Right cardiac atrium (tissue), 5 donors: Measurements from ENCODE around the gene WDFY2. TPM values are rescaled to one million over a fixed set of nuclear protein-coding genes. Genes with fewer than 3 reads are reported as not detected.
A peak's percentile ranks its signal among the peaks of the same experiment; 100 is the strongest.

Experiments
- ATAC-seq, 2 donors: fragments of 200-7000 bp; cut with Tn5 transposase; one replicate each; pipeline versions ENCODE4 v1.8.0 to v1.9.1; 2020; ENCODE audit warnings: moderate library complexity in 2 of 2, mild to moderate bottlenecking in 1 of 2
- DNase-seq, 3 donors: peaks; one replicate each; pipeline ENCODE4 v3.0.0-alpha.2; 2020
- H3K27ac ChIP-seq: one replicate; pipeline ENCODE4 v1.5.1; 2013; ENCODE audit warnings: mild to moderate bottlenecking, low read length, control low read depth, moderate library complexity
- H3K27me3 ChIP-seq: one replicate; pipeline ENCODE4 v1.6.1; 2013; ENCODE audit not compliant: control insufficient read depth, insufficient read depth
- H3K4me1 ChIP-seq: one replicate; pipeline ENCODE4 v1.6.1; 2013; ENCODE audit warnings: low read length; ENCODE audit not compliant: control insufficient read depth, insufficient read depth
- H3K4me3 ChIP-seq: one replicate; pipeline ENCODE4 v1.5.1; 2013; ENCODE audit warnings: low read length, control low read depth
- H3K9me3 ChIP-seq: one replicate; pipeline ENCODE4 v1.6.1; 2013; ENCODE audit warnings: low read length; ENCODE audit not compliant: control insufficient read depth
- WGBS: extraction: QIAGEN DNeasy Blood & Tissue Kit; methylation state at CpG from one replicate; pipeline ENCODE4 v1.1.7; 2013; 5-methylcytosine and 5-hydroxymethylcytosine counted together
- intact Hi-C, 4 donors: fragments of 100-400 bp; cut with DNase I; formaldehyde crosslinking; loops; one replicate each; pipeline versions ENCODE4 v1.11.0 to v1.14.0; 2022 to 2023
- polyA plus RNA-seq: library from polyadenylated mRNA; stranded (reverse); fragments of 200-250 nt; gene quantifications from one replicate; pipeline ENCODE4 v1.2.3, GENCODE V29; 2013
- total RNA-seq, 4 donors: library from RNA; stranded (reverse); fragmentation: NEBNext Ultra II Directional; extraction: Animal tissue kit (Norgen Biotek cat#: 25700); gene quantifications; one replicate each; pipeline ENCODE4 v1.2.1, GENCODE V29; 2021
- donor health status: healthy with polysubstance abuse.
- donor health status: DM: no; HTN: yes; CAD: no.
- donor health status: DM: no; HTN: no; CAD: no.
- donor health status: DM: no; HTN: yes; CAD: no; lungs with severe emphysema.
- donor health status: DM: yes; HTN: yes; CAD: no.

The WDFY2 gene
- total and polyA plus RNA-seq, 5 donors = 2.6 to 7.9 (median 5.8) TPM

DNA sequence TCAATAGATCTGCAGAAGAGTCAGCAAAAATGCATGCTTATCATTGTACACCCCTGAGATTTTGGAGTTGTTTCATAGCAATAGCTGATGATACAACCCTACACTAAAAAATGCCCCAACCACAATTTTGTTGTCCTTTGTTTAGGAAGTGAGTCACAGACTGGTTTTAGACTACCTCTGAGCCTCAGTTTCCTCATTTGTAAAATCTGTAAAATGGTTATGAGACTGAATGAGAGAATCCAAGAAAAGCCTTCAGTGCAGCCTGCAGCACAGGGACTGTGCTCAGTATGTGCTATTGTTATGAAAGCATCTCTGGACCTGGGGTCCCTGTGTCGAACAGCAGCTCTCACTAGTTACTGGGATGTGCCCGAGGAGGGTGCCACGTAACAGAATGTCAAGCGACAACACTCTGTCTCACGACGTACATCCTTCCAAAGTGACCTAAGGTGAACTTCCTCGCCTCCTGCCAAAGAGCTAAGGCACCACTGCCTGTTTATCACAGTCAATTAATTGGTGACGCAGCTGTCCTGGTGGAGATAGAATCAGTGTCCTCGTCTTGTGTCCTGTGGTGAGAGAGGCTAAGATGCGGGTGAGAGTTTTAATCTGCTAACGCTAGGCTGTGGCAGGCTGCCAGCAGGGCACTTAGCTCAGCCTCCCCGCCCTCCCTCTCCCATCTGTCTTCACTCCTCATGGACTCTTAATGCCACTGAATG is 201.6 kb downstream of the WDFY2 start:
- H3K27me3 ChIP-seq = no peaks in the 10 kb centered on the region
- H3K4me1 ChIP-seq = peaks cover 16% of the 10 kb centered on the region
- intact Hi-C loops = loop anchor here in 1 of 4 donors (10.0 kb wide), 1 partner anchor 331 kb away; the partner anchor contains the start of gene INTS6
- ATAC-seq = peak; percentile 78 to 88
- H3K4me3 ChIP-seq = no peak overlapping the region
- peak; percentile 73 to 89 (median 81) for DNase-seq
- peak overlapping the region; percentile 85 for H3K27ac ChIP-seq
- no peaks in the 10 kb centered on the region for H3K9me3 ChIP-seq
- 11% methylated on average over 12 of the region's 12 CpGs for WGBS

DNA sequence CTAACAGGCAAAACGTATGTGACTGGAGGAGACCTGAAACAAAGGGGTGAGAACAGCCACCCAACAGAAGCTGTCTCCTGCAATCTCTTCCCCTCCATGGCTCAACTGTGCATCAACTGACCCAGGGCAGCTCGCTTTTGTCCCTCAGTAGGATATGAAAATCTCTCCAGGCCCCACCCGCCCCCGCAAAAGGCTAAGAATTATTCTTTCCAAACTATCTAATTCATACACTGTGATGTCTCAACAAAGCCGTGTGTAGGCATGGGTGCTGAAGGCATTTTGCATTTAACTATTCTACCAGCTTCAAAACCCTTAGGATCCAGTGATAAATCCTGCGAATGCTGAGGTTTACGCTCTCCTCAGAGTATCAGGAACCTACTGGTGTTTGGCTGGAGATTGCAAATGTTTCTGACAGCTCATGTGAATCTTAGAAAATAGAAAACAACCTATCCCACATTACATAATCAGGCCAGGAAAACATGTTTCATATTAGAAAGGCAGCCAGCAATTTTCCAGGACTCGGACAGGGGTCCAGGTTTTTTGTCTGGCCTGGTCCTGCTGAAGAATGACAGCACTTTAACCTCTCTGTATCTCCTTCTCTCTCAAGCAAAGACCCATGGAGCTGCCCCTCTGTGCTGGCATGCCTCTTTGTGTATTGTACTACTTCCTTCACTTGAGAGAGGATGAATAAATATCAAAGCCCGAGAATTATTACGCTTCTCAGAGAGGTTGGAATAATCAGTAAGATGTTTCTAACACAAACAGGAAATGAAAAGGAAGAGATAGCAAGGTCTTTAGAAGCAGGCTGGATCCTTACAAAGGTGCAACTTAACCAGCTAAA is 202.4 kb downstream of the WDFY2 start:
- no peak for DNase-seq
- Histone ChIP-seq H3K9me3 (no peaks in the 10 kb centered on the region), H3K27ac (peak overlapping the region; percentile 85), H3K4me3 (no peak overlapping the region), H3K27me3 (no peaks in the 10 kb centered on the region), H3K4me1 (peaks cover 16% of the 10 kb centered on the region)
- intact Hi-C loops = loop anchor here in 1 of 4 donors (10.0 kb wide), 1 partner anchor 332 kb away; the partner anchor contains the start of gene INTS6
- ATAC-seq = peak in 1 of 2 donors; percentile 9
- WGBS = 28% methylated on average over 10 of the region's 10 CpGs

DNA sequence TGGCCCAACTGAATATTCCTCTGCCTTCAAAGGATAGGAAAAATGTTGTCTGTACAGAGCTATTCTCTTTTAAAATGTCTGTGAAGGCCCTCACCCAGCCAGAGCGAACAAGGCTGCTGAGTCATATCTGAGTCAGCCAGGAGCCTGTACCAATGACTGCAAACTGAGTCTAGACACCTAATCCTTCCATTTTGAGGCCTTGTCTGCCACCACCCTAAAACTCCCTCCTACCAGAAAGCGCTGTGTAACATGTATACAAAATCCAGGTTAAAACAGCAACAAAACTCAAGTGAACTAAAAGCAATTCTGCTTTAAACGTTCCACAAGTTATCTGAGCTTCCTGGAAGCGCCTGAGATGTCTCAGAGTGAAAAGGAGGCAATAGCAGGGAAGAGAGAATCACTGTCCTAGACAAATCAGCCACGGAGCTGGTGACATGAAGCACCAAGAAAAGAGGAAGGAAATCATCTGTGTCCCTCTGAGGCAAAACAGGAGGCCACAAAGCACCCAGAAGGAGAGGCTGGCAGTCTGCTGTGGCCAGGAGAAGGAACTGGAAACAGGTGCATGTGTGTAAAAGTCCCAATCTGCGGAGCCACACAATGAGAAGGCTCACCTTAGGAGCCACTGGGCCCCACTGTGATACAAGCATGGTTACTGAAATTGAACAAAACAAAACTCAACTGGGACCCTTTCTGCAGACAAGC is 209.5 kb downstream of the WDFY2 start:
- Histone ChIP-seq H3K4me3 (no peak overlapping the region), H3K9me3 (no peaks in the 10 kb centered on the region), H3K4me1 (no peaks in the 10 kb centered on the region), H3K27me3 (no peaks in the 10 kb centered on the region), H3K27ac (no peak overlapping the region)
- WGBS = 75% methylated on average over 6 of the region's 6 CpGs
- intact Hi-C loops = no loop called here
- DNase-seq = peak in 1 of 3 donors; percentile 45
- ATAC-seq = no peak

DNA sequence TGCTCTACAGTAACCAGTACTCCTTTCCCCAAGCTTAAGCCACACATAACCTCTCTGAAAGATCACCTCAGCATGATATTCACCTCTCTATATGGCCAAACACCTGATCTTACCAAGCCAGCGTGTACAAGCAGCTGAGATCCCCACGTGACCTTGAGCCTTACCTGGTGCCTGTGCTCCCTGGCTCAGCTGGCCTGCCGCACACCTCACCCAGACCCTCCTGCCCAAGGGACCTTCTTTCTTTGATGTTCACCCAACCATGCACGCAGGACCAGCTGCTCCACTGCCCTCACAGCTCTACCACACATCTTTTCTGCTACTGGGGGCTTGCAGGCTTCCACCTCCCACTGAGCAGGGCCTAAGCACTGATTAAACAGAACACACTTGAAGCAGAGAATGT is 210.7 kb downstream of the WDFY2 start:
- 86% methylated on average over 4 of the region's 4 CpGs for WGBS

DNA sequence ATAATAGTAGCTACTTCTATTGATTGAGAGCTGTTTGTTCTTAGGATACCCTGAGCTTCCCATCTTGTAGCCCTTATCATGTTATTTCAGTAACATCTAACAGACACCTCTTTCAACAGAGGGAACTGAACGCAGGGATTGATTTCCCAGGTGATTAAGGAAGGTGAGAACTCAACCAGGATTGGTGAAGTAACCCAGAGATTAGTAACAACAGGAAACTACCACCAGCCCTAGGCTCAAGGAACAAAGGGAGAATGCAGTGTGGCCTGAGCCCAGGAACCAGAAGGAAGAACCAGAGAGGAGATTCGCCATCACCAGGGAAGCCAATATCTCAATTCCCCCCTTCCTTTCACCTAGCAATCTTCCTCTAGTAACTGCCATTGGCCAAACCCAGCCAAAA is 211.2 kb downstream of the WDFY2 start:
- Histone ChIP-seq H3K27me3 (no peaks in the 10 kb centered on the region), H3K4me1 (no peaks in the 10 kb centered on the region), H3K27ac (no peak overlapping the region), H3K9me3 (no peaks in the 10 kb centered on the region), H3K4me3 (no peak overlapping the region)
- ATAC-seq (no peak), DNase-seq (no peak)
- WGBS = 89% methylated on average over 2 of the region's 2 CpGs
- intact Hi-C loops = no loop called here

More for the DNA sequence above, 210.7 kb downstream of the WDFY2 start:
- Histone ChIP-seq H3K27ac (no peak overlapping the region), H3K9me3 (no peaks in the 10 kb centered on the region), H3K27me3 (no peaks in the 10 kb centered on the region), H3K4me1 (no peaks in the 10 kb centered on the region), H3K4me3 (no peak overlapping the region)
- ATAC-seq (no peak), DNase-seq (no peak)
- intact Hi-C loops = no loop called here

DNA sequence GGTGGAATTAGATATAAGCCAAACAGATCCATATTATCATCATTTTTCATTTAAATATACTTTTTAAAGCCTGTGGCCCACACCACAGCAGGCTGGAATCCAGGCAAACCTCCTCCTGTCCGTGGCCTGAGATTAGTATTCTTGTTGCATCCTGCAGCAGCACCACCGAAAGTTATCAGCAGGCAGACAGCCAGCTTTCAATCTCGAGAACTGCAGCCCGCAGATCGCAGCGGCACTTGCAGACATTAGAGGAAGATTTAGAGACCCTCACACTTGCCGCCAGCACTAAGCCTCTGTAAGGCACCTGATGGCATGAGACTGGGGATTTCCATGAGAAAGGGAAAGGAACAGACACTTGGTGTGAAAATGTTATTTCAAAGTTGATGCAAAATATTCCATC is 212.3 kb downstream of the WDFY2 start:
- peaks cover under 1% of the 10 kb centered on the region for H3K4me1 ChIP-seq
- H3K9me3 ChIP-seq = no peaks in the 10 kb centered on the region
- H3K27ac ChIP-seq = no peak overlapping the region
- ATAC-seq = no peak
- DNase-seq = peak in 1 of 3 donors; percentile 24
- no peak overlapping the region for H3K4me3 ChIP-seq
- H3K27me3 ChIP-seq = no peaks in the 10 kb centered on the region
- WGBS = 54% methylated on average over 7 of the region's 7 CpGs
- intact Hi-C loops = no loop called here

DNA sequence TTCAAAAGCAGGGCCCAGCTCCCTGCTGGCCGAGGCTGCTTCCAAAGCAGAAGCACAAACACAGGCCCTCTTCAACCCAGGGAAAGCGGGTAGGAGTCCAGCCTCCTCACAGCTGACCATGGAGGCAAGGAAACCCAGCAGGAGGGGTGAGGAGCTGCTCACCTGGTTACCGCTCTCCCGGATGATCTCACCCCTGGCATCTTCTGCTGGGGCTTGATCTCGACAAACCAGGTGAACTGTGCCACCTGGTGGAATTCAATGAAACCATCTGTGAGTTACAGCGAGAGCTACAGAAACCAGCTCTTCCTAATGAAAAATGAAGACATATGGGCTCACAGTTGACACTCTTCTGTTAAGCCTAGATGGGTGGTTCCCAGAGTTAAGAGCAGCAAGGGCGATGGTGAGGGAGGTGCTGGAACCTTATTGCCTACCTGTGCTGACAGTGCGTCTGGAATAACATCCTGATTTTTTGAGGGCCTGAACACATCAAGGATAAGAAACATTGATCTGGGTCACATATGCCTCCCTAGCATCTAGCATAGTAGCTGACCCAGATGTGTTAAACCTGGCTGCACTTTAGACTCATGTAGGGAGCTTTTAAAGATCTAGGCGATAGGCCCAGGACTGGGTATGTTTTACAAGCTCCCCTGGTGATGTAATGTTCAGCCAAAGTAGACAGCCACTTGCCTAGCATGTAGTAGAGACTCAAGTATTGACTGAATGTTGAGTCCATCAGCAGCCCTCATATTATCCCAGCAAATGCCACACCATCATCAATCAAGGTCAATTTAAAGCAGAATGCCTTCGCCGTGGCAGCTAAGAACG is 213.6 kb downstream of the WDFY2 start:
- 80% methylated on average over 12 of the region's 12 CpGs for WGBS
- H3K27me3 ChIP-seq = no peaks in the 10 kb centered on the region
- H3K4me1 ChIP-seq = peaks cover 12% of the 10 kb centered on the region
- H3K4me3 ChIP-seq = no peak overlapping the region
- ATAC-seq (no peak), DNase-seq (peak in 1 of 3 donors; percentile 45)
- no peak overlapping the region for H3K27ac ChIP-seq
- no peaks in the 10 kb centered on the region for H3K9me3 ChIP-seq
- intact Hi-C loops = no loop called here

DNA sequence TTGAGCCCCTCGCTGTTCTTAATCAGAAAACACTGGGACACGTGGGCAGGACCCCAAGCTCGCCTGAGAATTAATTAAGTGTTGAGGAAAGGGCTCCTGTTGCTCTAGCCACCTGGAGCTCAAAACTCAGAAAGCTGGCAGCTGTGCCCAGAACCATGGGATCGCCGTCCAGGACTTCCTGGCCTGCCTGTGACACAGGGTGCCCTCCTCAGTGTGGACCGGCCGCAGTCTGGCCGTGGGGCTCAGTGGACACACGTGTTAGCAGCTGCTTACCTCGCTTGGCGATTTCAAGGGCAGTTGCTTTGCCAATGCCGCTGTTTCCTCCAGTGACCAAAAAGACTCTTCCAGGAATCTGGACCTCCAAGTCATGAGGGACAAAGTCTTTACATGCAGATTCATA is 215.0 kb downstream of the WDFY2 start:
- ATAC-seq (no peak), DNase-seq (peak in 1 of 3 donors; percentile 37)
- intact Hi-C loops = no loop called here
- 94% methylated on average over 12 of the region's 12 CpGs for WGBS
- H3K4me3 ChIP-seq = no peak overlapping the region
- no peak overlapping the region for H3K27ac ChIP-seq
- H3K27me3 ChIP-seq = no peaks in the 10 kb centered on the region
- H3K4me1 ChIP-seq = peaks cover 14% of the 10 kb centered on the region
- no peaks in the 10 kb centered on the region for H3K9me3 ChIP-seq

DNA sequence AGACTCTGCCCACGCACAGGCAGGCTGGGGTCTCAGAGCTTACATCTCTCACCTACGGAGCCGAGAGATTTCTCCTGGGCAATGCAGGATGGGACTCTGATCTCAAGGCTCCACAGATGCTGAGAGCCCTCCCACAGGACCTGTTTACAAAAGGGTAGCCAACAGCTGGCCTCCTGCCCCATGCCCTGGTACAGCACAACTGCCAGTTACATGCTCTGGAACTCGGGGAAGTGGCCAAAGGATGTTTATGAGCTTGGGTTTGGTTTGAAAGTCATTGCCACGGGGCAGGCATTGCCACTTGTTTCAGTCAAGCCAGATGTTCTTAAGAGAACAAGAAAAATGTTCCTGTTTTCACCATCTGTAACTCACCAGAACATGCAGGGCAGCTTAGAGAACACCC is 216.2 kb downstream of the WDFY2 start:
- ATAC-seq = no peak
- Histone ChIP-seq H3K4me3 (no peak overlapping the region), H3K9me3 (no peaks in the 10 kb centered on the region), H3K27ac (no peak overlapping the region), H3K27me3 (no peaks in the 10 kb centered on the region), H3K4me1 (peaks cover 14% of the 10 kb centered on the region)
- no peak for DNase-seq
- intact Hi-C loops = loop anchor here in 3 of 4 donors (5.0 to 10.0 kb wide), 3 partner anchors 216 to 346 kb away; partner anchors contain the start of genes WDFY2 (in 2 of the 3) and INTS6 (in 1 of the 3)
- 82% methylated on average over 5 of the region's 5 CpGs for WGBS

DNA sequence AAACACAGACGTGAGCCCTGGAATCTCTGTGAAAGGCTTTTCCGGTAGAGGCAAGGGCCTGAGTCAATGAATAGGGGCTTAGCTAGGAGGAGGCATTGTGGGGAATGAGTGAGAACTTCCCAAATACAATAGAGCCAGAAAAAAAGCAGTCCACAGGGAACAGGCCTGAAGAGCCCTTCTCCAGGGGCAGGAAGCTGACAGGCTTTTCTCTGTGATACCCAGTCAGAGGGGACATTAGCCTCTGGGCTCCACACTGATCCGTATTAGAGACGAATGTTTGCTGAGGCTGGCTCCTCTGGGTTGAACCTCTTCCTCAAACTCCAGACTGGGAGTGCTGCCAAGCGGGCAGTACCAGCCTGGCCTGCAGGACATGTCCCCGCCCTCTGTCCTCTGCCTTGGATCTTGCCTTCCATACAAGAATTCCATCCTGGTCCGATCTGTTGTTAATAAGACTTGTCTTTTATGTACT is 217.4 kb downstream of the WDFY2 start:
- intact Hi-C loops = loop anchor here in 3 of 4 donors (5.0 to 10.0 kb wide), 3 partner anchors 217 to 347 kb away; partner anchors contain the start of genes WDFY2 (in 2 of the 3) and INTS6 (in 1 of the 3)
- WGBS = 33% methylated on average over 7 of the region's 7 CpGs
- peak; percentile 80 to 91 (median 89) for DNase-seq
- no peaks in the 10 kb centered on the region for H3K27me3 ChIP-seq
- H3K27ac ChIP-seq = peak overlapping the region; percentile 92
- H3K9me3 ChIP-seq = no peaks in the 10 kb centered on the region
- H3K4me1 ChIP-seq = peaks cover 14% of the 10 kb centered on the region
- H3K4me3 ChIP-seq = no peak overlapping the region
- ATAC-seq = peak; percentile 10 to 15
